Myocyte (in vitro differentiated cells): ENCODE results near the gene KCNQ2. TPM values are rescaled to one million over a fixed set of nuclear protein-coding genes. Genes with fewer than 3 reads are reported as not detected.

ENCODE experiments used
- DNase-seq: peaks from one replicate; pipeline ENCODE4 v3.0.0-alpha.2; 2012; ENCODE audit warnings: low read depth
- total RNA-seq: library from RNA; depleted of rRNA; stranded (reverse); fragments of >200 nt; gene quantifications from 2 replicates; pipeline ENCODE4 v1.2.3, GENCODE V29; 2014

KCNQ2 gene
- total RNA-seq, 1 donor from 2014 or later, result not detected

GRCh38 chr20:63371291-63371865 is 101.1 kb downstream of the KCNQ2 start:
- no peak for DNase-seq

GRCh38 chr20:63370618-63371187 is 101.8 kb downstream of the KCNQ2 start:
- no peak for DNase-seq

GRCh38 chr20:63369724-63370617 is 102.5 kb downstream of the KCNQ2 start:
- DNase-seq, result no peak

DNA sequence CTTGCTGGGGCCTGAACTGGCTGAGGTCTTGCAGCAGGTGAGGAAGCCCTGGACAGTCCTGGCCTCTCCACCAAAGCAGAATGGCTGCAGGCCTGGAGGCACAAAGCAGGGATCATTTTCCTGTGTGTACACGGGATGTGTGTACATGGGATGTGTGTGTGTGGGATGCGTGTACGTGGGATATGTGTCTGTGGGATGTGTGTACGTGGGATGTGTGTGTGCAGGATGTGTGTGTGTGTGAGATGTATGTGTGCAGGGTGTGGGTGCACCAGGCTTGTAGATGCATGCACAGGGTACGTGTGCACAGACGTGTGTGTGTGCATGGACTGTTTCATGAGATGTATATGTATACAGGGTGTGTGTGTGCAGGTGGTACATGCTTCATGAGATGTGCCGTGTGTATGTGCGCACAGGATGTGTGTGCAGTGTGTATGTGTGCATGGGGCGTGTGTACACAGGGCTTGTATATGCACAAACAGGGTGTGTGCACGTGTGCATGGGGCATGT is 103.4 kb downstream of the KCNQ2 start:
- DNase-seq, result no peak

- DNase-seq, result no peak
Measured at GRCh38 chr20:63368151-63368550, 104.3 kb downstream of the KCNQ2 start.

- DNase-seq, result no peak
Measured at GRCh38 chr20:63367446-63368055, 104.9 kb downstream of the KCNQ2 start.

DNA sequence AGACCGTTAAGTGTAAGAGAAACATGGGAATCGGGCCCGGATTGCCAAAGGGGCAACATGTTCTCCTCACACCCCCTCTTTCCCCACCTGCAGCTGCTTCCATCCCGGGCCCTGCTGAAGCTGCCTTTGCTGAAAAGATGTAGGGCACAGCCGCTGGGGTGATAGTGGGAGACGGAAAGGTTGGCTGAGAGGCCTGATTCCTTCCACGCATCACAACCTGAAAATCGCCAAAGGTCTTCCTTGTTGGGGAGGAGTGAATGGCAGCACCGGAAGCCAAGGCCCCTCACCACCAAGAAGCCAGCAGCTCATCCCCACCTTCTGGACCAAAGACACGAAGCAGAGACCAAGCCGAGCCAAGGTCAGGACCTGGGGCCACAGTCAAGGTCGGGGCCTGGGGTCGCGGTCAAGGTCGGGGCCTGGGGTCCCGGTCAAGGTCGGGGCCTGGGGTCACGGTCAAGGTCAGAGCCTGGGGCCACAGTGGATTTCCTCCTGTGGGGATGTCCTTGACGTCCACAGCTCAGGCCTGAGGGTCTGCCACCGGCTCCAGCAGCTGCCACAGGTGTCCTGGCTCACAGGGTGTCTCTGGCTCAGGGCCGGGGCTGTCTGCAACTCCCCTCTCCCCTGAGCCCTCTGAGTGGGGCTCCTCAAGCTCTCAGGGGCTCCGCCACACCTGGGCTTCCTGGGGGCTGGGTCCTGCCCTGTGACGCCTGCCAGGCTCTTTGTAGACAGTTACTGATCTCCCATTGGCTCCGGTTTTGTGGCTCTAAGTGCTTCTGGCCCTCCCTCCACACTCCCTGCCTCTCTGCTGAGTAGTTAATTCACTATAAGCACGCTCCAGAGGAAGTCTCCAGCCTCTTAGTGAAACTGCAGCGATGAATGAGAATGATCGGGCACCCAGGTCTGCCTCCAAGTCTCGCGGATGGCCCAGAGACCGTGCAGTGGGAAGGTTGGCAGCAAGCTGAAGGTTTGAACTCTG is 105.8 kb downstream of the KCNQ2 start:
- no peak for DNase-seq

DNA sequence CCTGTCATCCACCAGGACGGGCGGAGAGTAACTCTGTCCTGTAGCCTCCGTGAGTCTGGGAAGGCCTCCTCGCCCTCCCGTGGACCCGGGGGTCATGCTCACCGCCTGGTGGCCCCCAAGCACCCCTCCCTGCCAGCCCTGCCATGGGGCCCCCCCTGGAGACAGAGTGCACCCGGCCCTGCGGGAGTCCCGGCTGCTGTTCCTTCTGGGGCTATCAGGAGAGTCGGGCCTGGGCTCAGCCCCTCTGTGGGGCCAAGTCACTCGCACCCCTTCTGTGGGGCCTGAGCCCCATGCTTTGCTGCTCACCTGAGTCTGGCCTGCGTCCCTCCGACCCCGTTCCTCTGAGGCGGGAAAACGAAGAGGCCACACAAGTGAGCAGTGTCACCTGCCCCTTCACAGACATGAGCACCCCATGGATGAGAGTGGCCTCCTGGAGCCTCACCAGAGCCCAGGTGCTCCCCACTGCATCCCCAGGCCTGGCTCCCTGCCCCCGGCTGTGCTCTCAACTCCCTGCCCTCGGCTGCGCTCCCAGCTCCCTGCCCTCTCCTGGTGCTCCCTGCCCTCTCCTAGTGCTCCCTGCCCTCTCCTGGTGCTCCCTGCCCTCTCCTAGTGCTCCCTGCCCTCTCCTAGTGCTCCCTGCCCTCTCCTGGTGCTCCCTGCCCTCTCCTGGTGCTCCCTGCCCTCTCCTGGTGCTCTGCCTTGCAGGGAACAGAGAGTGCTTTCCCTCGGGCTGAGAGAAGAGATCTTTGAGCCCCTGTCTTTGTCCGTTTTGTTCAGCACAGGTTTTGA is 106.7 kb downstream of the KCNQ2 start:
- DNase-seq, result no peak

- peak; percentile 30 for DNase-seq
Measured at GRCh38 chr20:63364801-63365585, 107.5 kb downstream of the KCNQ2 start.

GRCh38 chr20:63363981-63364561 is 108.4 kb downstream of the KCNQ2 start:
- no peak for DNase-seq

DNA sequence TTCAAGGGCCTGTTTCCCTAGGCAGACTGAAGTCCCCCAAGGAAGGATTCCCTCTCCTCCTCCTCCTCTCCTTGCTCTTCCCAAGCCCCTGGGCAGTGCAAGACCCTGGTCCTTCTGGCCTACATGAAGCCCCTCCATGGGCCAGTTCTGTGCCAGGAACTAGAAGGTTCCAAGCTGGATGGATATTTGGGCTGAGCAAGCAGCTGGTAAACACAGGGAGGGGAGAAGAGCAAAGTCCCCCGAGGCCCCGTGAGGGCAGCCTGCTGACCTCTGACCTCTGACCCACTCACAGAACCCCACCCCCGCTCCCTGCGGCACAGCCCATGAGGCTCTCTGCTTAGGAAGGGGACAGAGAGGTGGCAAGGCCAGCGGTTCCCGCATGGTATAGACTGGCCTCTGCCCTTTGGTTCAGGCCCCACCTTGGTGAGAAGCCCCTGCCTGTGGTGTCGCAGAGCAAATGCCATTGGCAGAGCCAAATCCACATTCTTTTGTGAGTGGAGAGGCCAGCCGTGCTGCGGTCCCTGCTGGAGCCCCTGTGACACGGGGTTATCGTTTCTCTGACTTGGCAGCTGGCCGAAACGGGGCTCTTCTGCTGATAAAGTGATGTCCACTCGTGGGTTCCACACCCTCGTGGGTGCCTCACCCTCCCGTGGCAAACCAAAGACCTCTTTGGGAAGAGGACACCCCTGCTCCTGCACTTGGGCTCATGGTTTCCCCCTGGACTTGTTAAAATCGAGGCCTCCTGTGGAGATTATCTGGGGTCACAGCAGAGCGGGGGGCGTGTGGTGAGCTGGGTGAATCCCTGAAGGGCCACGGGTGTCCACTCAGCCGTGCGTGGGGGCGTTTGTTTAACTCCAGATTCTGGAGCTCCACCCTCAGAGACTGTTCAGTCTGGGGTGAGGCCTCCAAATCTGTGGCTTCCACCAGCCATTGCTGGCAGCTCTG is 109.2 kb downstream of the KCNQ2 start:
- no peak for DNase-seq

DNA sequence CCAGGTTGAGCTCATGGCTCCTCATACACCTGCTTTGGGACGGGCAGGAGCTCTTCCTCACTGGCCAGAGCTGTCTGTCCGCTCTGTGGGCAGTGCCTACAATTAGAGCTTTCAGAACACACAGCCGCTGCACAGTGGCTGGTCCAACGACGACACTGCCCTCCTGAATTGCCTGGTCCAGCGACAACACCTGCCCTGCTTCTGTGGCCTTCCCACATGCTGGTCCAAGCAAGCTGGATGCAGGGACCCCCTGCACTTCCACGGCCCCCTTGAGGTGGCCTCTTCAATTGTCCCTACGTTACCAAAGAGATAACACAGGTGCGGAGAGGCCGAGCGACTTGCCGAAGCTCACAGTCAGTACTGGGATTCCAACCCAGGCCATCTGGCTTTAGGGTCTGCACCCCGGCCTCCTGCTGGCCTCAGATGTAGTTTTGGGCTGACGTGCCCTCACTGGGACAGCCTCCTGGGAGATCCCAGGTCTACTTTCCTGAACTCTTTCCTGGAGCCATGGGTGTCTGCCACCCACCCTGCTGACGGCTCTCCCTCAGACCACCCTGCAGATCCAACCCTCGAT is 109.9 kb downstream of the KCNQ2 start:
- no peak for DNase-seq

DNA sequence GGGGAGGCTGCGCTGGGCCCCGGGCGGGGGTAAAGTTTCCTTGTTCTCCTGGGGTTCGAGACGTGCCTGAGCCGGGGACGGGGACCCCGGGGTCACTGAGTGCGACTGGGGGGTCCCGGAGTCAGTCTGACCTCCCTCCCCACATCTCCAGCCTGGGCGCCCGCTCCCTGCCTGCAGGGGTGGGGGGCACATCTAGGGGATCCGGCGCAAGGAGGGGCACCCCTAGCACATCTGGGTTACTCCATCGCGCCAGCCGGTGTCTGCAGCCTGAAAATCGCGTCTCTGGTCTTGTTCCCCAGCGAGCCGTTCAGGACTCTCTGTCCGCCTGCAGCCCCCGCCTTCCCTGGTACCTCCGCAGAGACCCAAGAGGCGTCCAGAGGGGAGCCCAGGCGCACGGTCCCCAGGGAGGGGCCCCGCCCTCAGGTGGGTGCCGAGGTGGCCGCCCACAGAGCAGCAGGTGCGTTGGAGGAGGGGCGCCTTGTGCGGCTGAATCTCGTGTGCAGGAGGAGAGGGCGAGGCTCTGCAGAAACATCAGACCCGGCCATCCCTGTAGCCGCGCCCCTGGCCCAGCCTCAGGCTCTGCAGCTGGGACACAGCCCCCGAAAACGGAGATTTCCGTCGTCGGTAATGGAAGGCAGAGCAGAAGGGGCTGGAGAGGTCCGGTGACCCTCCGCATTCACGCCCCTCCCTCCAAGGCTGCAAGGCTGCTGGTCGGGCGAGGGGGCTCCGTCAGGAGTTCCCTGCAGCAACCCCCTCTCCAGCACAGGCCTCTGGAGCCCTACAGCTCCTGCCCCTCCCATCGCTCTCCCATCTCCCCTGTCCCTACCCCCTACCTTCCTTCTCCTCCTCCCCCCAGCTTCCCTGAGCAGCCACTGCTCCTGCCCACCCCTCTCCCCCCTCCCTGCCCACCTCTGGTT is 110.7 kb downstream of the KCNQ2 start:
- DNase-seq, result no peak

DNA sequence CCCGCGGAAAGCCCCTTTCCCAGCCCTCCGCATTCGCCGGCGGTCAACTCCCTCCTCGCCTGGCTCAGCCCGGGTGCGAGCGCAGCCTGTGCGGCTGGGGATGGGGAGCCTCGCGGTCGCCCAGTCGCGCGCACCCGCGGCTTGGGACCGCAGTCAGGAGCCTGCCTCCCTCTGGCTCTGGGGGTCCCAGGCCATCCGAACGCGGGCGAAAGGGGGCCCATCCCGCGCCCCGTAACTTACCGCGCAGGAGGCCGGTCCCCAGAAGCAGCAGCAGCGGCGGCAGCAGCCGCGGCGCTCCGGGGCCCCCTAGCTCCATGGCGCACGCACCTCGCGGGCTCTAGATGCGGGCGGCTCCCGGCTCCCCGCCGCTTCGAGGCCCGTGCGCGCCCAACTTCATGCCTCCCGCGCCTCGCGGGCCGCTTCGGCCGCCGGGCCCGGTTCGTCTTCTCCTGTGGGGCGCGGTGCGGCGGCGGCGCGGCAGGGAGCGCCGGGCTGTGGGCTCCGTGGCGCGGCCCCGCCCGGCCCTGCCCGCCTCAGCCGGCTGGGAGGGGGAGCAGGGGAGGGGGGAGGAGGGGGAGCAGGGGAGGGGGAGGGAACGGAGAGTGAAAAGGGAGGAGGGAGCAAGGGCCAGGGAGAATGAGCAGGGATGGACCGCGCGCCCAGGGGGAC is 111.5 kb downstream of the KCNQ2 start, which contains the start of gene CHRNA4:
CHRNA4 (minus strand) TSS at position 500 of the 669 bp plus-strand sequence; CDS start at position 316, 184 bp downstream.
- no peak for DNase-seq
